Stimulated activated CD4-positive, alpha-beta T cell treated with anti-CD3 and anti-CD28 coated beads, Interleukin-4, amount 100 ng/mL, for 24 hours (primary cell): ENCODE results near the gene TUBA3D.
A peak's percentile ranks its signal among the peaks of the same experiment; 100 is the strongest.
"Not testable (repeated sequence)": the region's sequence is repeated elsewhere in the genome, so short reads cannot be mapped to it uniquely, and the experiment has no call there.

Experiments used
- DNase-seq: peaks from one replicate; pipeline ENCODE4 v3.0.0-alpha.2; 2020

Gene TUBA3D

DNA sequence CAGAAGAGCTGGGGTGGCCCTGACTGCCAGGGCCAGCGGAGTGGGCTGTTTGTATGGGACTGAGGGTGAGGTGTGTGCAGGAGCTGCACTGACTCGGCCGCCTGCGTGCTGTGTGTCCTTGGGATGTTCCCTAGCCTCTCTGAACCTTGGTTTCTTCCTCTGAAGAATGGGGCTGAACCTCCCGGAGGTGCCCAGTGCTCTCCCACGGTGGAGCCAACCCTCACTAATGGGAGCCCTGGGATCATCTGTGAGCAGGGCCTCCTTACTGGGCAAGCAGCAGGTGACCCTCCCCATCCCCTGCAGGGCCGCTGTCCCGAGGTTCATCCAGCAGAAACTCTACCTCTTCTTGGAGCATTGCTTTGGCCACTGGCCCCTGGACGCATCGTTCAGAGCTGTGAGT lies 40.1 kb downstream of the TUBA3D start:
- no peak for DNase-seq

DNA sequence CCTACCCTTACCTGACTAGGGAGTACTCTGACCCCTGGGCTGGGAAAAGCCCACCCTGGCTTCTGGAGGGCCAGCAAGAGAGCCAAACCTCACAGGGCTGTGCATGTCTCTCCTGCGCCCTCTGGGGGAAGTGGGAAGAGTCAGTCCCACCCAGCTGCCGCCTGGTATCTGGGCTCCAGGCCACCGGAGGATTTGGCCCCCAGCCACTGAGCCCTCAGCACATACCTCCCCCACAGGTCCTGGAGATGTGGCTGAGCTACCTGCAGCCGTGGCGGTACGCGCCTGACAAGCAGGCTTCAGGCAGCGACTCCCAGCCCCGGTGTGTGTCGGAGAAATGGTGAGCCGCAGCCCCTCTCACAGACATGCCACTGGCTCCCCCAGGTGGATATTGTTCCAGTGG lies 40.7 kb downstream of the TUBA3D start:
- not testable (repeated sequence) for DNase-seq

DNA sequence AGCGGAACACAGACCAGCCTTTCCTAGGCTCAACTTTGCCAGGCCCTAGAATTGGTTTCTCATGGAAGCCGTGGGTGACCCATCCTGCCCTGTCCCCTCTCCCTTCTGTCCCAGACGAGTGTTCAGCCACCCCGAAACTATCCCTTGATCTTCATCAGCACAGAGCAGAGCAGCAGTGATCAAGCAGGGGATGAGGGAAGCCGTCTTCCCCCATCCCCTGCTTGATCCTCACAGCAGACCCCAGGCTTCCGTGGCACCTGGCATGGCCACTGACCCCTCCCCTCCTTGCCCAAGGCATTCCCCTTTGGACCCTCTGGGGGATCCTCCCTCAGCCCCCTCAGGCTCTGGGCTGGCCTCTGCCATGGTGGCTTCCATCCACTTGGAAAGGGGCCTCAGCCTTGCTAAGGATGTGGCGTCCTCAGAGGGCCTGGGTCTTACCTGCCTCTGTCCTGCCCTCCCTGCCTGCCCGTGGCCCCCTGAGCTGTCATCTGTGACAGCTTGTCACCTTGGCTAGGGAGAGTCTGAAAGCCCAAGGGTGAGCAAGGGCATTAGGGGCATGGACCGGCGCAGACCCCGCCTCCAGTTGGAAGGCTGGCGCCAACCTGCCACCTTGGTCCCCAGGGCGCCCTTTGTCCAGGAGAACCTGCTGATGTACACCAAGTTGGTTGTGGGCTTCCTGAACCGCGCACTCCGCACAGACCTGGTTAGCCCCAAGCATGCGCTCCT lies 41.4 kb downstream of the TUBA3D start:
- DNase-seq, result no peak

DNA sequence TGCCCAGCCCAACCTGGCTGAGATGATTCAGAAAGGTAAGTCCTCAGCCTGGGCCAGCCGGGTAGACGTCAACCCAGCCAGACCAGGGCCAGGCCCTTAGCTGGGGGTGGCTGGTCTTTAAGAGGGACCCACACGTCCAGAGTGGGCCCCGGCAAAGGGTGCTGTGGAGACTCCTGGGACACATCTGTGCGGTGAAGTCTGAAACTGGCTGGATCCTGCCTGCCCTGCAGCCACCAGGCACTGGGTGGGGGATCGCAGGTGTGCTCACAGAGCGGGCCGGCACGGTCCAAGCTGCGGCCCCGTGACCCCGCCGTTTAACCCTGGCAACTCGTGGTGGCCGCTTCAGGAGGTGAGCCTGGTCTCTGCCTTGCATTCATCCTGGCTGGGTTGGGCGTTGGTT lies 41.9 kb downstream of the TUBA3D start:
- DNase-seq, result not testable (repeated sequence)

DNA sequence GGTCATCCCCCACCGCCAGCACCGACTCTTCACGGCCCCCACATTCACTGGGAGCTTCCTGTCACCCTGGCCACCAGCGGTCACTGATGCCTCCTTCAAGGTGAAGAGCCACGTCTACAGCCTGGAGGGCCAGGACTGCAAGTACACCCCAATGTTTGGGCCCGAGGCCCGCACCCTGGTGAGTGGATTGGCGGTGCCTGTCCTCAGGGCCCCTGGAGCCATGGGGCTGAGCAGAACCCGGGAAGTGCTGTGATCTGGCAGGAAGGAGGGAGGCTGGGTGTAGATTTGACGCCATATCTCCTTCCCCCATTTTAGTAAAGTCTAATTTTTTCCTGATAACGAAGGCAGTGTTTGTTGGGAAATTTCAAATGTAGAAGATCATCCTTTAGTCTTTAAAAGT lies 42.6 kb downstream of the TUBA3D start:
- not testable (repeated sequence) for DNase-seq

DNA sequence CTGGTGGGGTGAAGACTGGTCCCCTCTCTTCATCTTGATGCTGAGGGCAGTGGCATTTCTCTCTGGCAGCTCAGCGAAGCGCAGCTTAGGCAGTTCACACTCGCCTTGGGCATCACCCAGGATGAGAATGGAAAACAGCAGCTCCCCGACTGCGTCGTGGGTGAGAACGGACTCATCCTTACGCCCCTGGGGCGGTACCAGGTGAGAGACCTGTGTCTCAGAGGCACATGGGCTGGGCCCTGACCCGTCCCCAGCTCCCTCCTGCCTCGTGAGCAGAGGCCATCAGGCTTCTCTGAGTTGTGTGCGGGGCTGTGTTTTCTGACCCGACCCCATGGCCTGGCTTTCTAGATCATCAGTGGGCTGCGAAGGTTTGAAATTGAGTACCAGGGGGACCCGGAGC lies 43.5 kb downstream of the TUBA3D start:
- no peak for DNase-seq

DNA sequence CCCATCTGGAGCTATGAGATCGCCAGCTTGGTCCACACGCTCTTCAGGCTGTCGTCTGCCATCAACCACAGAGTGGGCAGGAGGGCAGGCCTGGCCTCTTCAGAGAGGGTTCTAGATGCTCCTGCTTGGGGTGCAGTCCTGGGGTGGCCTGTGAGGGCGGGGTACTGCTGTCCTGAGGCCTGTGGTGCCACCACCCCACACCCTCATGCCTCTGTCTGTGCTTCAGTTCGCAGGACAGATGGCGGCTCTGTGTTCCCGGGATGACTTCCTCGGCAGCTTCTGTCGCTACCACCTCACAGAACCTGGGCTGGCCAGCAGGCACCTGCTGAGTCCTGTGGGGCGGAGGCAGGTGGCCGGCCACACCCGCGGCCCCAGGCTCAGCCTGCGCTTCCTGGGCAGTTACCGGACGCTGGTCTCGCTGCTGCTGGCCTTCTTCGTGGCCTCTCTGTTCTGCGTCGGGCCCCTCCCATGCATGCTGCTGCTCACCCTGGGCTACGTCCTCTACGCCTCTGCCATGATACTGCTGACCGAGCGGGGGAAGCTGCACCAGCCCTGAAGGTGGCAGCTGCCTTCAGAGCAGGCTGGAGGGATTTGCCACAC lies 44.1 kb downstream of the TUBA3D start:
- not testable (repeated sequence) for DNase-seq

DNA sequence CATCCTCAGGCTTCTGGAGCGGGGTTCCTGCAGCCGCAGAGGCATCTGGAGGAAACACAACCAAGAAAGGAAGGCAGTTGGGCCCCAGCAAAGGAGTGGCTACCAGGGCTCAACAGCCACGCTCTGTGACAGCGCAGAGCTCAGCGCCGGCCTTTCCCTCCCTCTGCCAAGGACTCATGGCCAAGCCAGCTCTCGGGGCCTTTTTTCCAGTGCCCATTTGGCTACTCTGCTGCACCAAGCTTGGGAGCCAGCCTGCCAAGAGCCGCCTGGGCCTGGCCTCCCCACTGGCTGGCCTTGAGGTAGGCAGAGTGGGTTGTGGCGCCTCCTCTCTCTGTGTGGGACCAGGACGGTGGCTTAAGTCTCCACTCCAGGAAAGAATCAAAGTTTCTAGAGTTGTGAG lies 44.6 kb downstream of the TUBA3D start:
- DNase-seq, result no peak

DNA sequence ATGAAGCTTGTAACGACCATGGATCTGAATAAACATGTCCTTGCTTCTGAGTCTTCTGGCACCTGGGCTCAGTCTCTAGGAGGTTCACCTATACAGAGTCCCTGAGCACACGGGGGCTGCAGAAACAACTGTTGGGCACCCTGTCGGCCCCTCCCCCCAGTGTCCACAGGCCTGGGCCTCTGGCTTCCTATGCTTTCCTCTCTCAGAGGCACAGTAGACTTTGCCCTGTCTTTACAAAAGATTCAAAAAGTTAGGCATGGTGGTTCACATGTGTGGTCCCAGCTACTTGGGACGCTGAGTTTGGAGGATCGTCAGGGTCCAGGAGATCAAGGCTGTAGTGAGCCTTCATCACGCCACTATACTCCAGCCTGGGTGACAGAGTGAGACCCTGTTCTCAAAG lies 45.6 kb downstream of the TUBA3D start:
- not testable (repeated sequence) for DNase-seq

DNA sequence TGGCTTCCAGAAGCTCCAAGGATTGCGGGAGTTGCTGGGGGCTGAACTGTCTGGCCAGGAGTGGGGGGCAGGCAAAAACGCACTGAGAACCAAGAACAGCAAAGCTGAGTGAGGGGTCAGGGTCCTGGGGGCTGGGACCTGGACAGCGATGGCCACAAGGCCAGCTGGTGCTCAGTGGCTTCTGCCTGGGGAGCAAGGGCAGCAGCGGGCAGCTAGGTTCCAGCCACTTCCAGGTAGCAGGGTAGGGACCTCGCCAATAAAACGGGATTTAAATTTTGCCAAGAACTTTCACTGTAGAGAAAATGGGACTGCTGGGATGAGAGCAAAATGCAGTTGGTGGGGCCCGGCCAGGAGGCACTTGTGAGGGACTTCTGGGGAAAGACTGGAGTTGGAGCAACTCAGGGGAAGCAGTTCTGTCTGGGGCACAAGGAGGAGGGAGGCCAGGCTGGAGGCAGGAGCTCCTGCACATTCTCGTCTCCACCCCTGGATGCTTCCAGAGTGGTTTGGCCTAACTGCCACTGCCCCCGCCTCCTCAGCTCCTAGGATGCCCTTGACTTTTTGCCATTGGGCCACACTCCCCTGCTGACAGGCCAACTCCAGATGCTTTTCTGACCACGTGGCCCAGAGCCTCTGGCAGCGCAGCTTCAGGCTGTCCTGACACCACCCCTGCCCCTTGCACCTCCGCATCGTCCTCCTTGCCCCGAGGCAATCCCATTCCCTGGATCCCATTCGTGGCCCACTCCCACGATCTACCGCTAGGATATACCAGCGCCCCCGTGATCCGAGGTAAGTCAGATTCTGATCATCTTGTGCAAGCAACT lies 46.3 kb downstream of the TUBA3D start:
- DNase-seq, result no peak

DNA sequence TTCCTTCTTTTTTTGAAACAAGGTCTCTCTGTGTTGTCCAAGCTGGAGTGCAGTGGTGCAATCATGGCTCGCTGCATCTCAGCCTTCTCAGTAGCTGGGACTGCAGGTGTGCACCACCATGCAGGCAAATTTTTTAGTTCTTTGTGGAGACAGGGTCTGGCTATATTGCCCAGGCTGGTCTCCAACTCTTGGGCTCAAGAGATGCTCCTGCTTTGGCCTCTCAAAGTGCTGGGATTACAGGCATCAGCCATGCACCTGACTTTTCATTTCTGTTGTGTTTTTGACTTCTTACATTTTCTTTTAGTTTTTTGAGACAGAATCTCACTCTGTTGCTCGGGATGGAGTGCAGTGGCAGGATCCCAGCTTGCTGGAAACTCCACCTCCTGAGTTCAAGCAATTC lies 49.3 kb downstream of the TUBA3D start:
- DNase-seq, result not testable (repeated sequence)

DNA sequence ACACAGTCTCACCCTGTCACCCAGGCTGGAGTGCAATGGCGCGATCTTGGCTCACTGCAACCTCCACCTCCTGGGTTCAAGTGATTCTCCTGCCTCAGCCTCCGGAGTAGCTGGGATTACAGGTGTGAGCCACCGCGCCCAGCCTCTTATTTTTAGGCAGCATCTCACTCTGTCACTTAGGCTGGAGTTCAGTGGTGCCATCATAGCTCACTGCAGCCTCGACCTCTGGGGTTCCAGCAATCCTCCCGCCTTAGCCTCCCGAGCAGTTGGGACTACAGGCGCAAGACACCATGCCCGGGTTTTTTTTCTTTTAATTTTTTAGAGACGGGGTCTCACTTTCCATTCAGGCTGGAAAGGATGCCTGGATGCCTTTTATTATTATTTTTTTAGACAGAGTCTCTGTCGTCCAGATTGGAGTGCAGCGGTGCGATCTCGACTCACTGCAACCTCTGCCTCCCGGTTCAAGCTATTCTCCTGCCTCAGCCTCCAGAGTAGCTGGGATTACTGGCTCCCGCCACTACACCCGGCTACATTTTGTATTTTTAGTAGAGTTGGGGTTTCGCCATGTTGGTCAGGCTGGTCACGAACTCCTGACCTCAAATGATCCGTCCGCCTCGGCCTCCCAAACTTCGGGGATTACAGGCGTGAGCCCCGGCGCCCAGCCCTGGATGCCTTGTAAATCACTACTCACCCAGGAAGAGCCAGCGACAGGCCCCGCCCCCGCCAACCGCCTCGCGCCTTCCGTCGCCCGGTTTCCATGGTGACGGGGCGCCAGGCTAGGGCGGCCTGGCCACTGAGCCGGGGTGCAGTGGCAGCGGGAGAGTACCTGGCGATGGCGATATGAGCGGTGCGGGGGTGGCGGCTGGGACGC lies 51.4 kb downstream of the TUBA3D start, which contains the start of gene CCDC74A:
CCDC74A (plus strand) TSS at position 758 of the 871 bp plus-strand sequence; CDS start at position 841, 83 bp downstream.
- peak; percentile 77 for DNase-seq

DNA sequence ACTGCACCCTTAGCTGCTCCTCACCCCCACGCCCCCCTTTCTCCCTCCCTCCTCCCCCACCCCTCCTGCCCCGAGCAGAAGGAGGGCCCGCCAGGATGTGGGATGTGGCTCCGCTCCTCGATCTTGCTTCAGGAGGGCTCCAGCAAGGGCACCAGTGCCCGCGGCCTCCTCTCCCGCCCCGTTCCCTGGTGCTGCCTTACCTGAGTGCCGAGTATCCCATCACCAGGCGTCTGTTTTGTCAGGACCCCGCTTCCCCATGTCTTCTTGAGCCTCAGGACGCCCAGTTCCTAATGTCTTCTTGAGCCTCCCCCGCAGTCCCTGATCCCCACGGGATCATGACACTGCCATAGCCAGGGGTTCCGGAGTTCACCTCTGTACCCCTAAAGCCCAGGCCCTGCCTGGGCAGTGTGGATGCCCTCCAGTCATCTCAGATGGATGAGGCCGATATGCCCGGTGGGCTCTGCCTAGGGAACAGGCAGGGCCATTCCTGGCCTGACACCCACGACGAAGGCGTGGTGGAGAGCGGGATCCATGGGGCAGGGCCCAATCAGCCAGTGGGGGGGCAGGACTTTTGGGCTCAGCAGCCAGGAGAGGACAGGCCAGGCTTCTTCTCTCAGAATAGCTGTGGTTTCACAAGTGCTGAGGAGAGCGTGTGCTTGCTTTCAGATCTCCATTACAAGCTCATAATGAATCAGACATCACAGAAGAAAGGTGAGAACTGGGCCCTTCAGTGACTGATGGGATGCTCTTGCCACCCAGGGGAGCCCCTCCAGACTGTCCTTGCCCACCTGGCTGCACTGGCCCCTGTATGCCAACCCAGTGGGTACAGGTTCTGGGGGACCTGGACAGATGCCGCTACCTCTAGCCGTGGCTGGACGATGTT lies 53.3 kb downstream of the TUBA3D start:
- not testable (repeated sequence) for DNase-seq

DNA sequence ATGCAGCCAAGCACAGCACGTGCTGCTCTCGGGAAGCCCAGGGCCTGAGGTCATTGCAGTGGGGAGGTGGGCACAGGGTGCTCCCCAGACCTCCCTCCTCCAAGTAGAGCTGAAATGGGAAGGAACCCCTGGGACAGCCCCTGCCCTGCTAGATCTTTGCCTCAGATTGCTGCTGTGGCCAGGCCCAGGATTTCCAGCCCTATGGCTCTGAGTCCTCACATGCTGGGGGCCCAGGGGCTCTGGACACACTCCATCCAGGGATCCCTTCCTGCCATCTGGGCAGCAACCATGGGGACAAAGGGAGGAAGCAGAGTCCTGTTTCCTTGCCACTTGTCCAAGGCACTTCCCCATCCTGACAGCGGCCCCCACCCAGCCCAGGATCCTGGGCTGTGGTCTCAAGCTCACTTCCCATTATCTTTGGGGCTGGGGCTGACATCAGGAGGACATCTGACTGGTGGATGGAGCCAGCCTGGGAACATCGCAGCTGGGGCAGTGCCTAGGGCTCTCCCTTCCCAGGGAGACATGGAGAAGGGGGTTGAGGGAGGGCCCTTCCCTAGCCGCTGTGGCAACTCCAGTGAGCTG lies 54.0 kb downstream of the TUBA3D start:
- not testable (repeated sequence) for DNase-seq

DNA sequence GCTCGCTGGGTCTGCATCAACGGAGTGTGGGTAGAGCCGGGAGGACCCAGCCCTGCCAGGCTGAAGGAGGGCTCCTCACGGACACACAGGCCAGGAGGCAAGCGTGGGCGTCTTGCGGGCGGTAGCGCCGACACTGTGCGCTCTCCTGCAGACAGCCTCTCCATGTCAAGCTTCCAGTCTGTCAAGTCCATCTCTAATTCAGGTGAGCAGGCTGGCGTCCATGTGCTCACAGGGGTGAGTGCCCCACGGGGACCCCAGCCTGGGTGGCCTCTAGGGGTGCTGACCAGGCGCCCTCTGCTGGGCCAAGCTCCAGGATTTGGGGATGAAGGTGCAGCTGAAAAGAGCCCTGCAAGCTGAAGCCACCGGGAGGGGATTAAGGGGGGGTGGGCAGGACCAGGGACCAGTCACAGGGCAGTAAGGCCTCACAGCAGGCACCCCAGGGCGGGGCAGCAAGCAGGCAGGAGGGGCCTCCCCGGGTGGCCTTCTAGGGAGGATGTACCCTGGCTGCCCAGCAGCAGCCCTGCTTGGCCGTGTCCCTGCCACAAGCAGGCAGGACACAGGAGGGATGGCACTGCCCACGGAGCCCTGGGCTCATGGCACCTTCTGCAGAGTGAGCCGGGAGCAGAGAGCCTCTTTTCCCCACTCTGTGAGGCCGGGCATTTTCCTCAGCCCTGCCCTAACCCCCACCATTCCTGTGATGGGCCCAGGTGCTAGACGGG lies 54.9 kb downstream of the TUBA3D start:
- DNase-seq, result not testable (repeated sequence)

DNA sequence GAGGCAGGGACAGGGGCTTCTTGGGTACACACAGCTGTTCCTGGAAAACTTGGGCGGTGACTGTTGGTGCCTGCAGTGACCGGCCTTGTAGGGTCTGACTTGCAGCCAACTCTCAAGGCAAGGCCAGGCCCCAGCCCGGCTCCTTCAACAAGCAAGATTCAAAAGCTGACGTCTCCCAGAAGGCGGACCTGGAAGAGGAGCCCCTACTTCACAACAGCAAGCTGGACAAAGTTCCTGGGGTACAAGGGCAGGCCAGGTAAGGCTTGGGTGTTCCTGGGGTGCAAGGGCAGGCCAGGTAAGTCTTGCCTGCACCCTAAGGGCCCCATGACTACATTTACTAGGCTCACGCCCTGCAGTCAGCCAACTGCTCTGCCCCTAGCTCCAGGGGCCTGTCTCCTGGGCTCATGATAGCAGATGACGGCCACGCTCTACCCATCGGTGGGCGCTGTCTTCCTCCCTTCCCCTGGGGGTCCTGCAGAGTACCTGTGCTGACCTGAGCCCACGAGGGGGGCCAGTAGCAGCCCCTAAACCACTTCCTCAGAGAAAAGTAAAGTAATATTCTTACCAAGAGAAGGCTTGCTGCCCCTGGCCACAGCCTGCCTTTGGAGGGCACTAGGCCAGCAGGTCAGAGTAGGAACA lies 55.7 kb downstream of the TUBA3D start:
- not testable (repeated sequence) for DNase-seq
